ENCODE results near the gene CTBP2. TPM values are rescaled to one million over a fixed set of nuclear protein-coding genes. Genes with fewer than 3 reads are reported as not detected.

CTBP2 gene
- 78.1 and 85.5 TPM in 2 replicates for total RNA-seq

DNA sequence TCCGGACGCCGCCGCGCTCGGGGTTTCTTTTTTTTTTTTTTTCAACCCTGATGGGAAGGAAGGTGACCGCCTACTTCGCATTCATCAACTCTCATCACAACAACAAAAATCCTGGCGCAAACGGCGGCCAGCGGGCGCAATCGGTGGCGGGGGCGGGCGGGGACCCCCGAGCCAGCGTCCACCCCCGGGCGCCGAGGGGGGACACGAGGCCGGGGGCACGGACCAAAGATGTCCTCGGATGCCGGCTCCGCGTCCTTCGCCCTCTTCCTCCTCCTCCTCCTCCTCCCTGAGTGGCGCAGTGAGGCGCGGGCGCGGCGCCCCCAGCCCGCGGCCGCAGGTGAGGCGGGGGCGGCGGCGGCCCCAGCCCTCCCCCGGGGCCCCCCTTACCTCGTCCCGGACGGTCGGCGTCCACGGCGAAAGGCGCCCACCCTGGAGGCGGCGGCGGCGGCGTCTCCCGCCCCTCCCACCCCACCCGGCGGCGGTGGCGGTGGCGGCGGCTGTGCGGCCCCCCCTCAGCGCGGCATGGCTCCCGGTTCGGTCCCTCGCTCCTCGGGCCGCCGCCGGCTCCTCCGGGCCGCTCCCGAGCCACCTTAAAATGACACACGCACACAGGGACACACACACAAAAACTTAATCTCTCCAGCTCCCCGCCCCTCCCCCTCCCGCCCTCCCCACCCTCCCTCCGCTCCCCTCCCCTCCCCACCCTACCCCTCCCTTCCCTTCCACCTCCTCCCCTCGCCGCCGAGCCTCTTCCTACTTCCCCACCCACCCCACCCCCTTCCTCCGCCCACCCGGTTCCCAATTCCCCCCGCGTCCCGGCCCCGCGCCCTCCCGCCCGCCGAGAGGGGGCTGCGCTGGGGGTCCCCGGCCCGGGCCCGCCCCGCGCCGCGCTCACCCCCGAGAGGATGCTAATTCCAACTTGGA, at the start of gene CTBP2:
Gene CTBP2 (minus strand): TSS at position 632 of the 924 bp plus-strand sequence.

DNA sequence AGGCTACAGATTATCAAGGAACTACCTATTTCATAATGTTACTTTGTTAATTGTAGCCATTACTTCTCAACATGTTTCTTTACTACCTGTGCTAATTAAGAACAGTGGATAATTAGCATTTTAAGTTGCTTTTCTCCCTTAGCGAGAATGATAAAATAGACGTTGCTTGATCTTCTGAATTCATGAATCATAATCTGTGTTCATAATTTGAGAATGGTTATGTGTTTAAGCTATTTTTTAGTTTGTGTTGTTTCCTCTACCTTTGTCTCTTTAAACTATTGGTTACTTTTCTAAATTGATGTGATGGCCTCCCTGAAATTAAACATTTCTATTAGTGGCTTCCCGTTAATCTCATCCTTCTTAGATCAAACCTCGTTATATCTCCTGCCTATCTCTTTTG, 218.5 kb downstream of the CTBP2 start, which contains the start of gene ZRANB1:
Gene ZRANB1 (plus strand): TSS at position 301 of the 400 bp plus-strand sequence. CDS start 371 bp downstream, outside the sequence.

Other genes starting within 250 kb of the CTBP2 start
- 23.3 and 26.8 TPM in 2 replicates for gene ZRANB1, start 218.4 kb downstream of the CTBP2 start, total RNA-seq

Measured in smooth muscle cell of trachea (primary cell).